OCI-LY1 (cell line): Measurements from ENCODE around the gene IMPA2.

Source experiments
- CTCF ChIP-seq: fragments of 200-600 bp; sonication (generic), shearing (Covaris generic); IDR thresholded peaks from 2 replicates; pipeline ENCODE4 v1.5.1; 2017; ENCODE audit warnings: mild to moderate bottlenecking, antibody characterized with exemption, low read length, moderate library complexity, mixed read lengths
- EZH2 ChIP-seq: fragments of 200-600 bp; sonication (generic), shearing (Covaris generic); IDR thresholded peaks from 2 replicates; pipeline ENCODE4 v1.8.0; 2017; ENCODE audit warnings: borderline replicate concordance, mixed run types, mild to moderate bottlenecking, antibody characterized with exemption, low read length, moderate library complexity, mixed read lengths

- TF ChIP-seq CTCF (no peak), EZH2 (no peak)
Observed at GRCh38 chr18:11976315-11977152, 4.8 kb upstream of the IMPA2 start.
